ENCODE data around the gene MRPS18B. TPM values are rescaled to one million over a fixed set of nuclear protein-coding genes. Genes with fewer than 3 reads are reported as not detected.

Gene MRPS18B
- total RNA-seq, 1 experiment from 2014 or later = 119 TPM

DNA sequence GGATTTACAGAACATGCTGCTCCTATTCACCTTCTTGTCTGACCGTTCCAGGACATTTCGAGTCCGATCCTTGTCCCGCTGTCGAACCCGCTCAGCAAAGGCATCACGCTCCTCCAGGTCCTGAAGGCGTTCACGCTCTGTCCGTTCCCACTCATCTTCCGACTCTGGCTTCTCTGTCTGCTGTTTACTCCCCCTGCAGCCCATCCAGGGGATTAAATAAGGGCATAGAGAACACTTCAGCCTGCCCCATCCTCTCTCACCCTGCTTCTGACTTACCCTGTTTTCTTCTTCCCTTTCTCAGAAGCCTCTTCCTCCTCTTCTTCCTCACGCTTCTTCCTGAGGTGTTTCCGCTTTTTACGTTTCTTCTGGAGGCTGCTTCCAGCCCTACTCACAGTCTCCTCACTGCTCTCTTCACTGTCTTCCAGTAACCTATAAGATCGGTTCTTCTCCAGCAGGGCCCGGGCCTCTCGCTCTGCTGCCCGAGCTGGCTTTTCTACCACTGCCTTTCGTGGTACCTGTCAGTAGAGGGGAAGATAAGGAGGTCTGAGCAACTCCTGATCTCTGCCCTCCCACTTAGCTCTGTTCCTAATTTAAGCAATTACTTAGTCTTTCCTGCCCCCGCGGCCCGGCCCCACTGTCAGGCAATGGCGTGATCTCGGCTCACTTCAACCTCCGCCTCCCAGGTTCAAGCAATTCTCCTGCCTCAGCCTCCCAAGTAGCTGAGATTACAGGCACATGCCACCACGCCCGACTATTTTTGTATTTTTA lies 53.3 kb downstream of the MRPS18B start:
- no peak overlapping the region for H3K27ac ChIP-seq (ENCODE audit: low read length)

DNA sequence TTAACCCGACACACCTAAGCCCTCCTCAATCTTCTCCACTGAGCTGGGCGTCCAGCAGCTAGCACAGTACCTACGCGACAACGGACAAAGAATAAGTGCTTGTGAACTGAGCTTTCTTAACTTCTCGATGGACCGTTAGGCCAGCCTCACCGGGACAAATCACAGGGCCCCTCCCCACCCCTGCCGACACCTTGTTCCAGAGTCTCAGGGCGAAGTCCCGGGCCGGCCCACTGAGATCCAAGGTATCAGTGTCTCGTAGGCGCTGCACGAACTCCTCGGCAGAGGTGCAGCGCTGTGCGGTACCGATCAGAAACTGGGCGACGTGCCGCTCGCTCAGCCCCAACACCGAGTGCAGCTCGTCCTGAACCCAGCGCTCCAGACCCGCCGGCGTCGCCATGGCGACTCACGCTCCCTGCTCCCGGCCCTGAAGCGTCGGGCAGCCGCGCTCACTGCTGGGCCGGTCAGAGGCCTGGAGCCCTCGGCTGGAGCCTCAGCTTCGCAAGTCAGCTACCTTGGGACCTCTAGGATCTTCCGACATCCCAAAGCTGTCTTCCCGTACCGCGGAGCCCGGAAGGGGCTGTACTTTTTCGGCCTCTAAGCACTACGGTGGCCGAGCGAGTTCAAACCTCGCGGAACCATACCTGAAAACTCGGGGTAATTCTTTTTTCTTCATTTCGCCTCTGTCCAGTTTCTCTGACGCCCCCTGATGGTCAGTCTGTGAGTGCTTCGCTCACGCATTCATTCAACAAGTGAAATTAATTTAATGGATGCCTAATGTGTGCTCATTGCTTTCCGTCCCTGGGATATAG lies 55.0 kb downstream of the MRPS18B start, which contains the start of gene DHX16:
TSS of gene DHX16 (minus strand) at position 562 of the 809 bp plus-strand sequence. CDS start at position 397, 165 bp downstream.
- H3K9me3 ChIP-seq (ENCODE audit: low read length) = no peaks in the 10 kb centered on the region
- H3K27ac ChIP-seq (ENCODE audit: low read length) = peak within 1 kb of the TSS; percentile 24
- peaks cover 24% of the 10 kb centered on the region for H3K79me2 ChIP-seq (ENCODE audit: low read length)
- H3K4me1 ChIP-seq (ENCODE audit: low read length) = peaks cover 16% of the 10 kb centered on the region
- peaks cover 5% of the 10 kb centered on the region; the same call in 1 of the 2 replicates for H4K20me1 ChIP-seq (ENCODE audit: insufficient read depth, low read depth, low read length)
- peak within 1 kb of the TSS; percentile 99 for H3K4me3 ChIP-seq (ENCODE audit: low read length)
- peak within 1 kb of the TSS; percentile 81 for H3K4me2 ChIP-seq (ENCODE audit: low read depth, low read length, poor library complexity, severe bottlenecking)
- H3K9ac ChIP-seq (ENCODE audit: low read length) = peak within 1 kb of the TSS; percentile 94
- peak within 1 kb of the TSS; percentile 77 for H2AFZ ChIP-seq (ENCODE audit: low read length)
- H3K9me2 ChIP-seq (replicated peaks; ENCODE audit: insufficient read depth, low read length) = no peaks in the 10 kb centered on the region
- H3K27me3 ChIP-seq (ENCODE audit: low read length) = no peaks in the 10 kb centered on the region
- H3K36me3 ChIP-seq (ENCODE audit: insufficient read depth, low read length) = peaks cover 17% of the 10 kb centered on the region
- peak; percentile 98 for DNase-seq

More for the DNA sequence above, 53.3 kb downstream of the MRPS18B start:
- H3K9me2 ChIP-seq (replicated peaks; ENCODE audit: insufficient read depth, low read length) = no peaks in the 10 kb centered on the region
- no peaks in the 10 kb centered on the region for H3K27me3 ChIP-seq (ENCODE audit: low read length)
- H4K20me1 ChIP-seq (ENCODE audit: insufficient read depth, low read depth, low read length) = peaks cover 5% of the 10 kb centered on the region; the same call in 1 of the 2 replicates
- DNase-seq = no peak
- H3K79me2 ChIP-seq (ENCODE audit: low read length) = peaks cover 24% of the 10 kb centered on the region
- H3K4me1 ChIP-seq (ENCODE audit: low read length) = peaks cover 16% of the 10 kb centered on the region
- 0 out of 2 replicates have a peak overlapping the region, but pooled peaks have one; percentile 94 for H3K9ac ChIP-seq (ENCODE audit: low read length)
- no peaks in the 10 kb centered on the region for H3K9me3 ChIP-seq (ENCODE audit: low read length)
- H3K4me3 ChIP-seq (ENCODE audit: low read length) = no peak overlapping the region
- no peak overlapping the region for H2AFZ ChIP-seq (ENCODE audit: low read length)
- peaks cover 7% of the 10 kb centered on the region; the same call in 1 of the 2 replicates for H3K36me3 ChIP-seq (ENCODE audit: insufficient read depth, low read length)
- peak overlapping the region; percentile 81 for H3K4me2 ChIP-seq (ENCODE audit: low read depth, low read length, poor library complexity, severe bottlenecking)

Small RNAs within 50 kb of the gene (small RNA-seq; reads per million reads assigned to genes)
- 0.67 reads per million, percentile 18 among the genes with 10 or more reads in this experiment for gene MIR877

Other genes starting within 250 kb of the MRPS18B start
- gene HLA-E, start 128.3 kb upstream of the MRPS18B start, total RNA-seq (2014; rRNA removed; shearing (Covaris generic); ENCODE audit: low replicate concordance) = 306 and 677 TPM in 2 replicates
- gene GNL1, start 61.4 kb upstream of the MRPS18B start, total RNA-seq (2014; rRNA removed; shearing (Covaris generic); ENCODE audit: low replicate concordance) = 48.6 and 53.9 TPM in 2 replicates
- 14.6 and 30.6 TPM in 2 replicates for gene PRR3, start 60.5 kb upstream of the MRPS18B start, total RNA-seq (2014; rRNA removed; shearing (Covaris generic); ENCODE audit: low replicate concordance)
- gene ABCF1, start 46.4 kb upstream of the MRPS18B start, total RNA-seq (2014; rRNA removed; shearing (Covaris generic); ENCODE audit: low replicate concordance) = 14.4 and 26.0 TPM in 2 replicates
- 64.3 and 170 TPM in 2 replicates for gene PPP1R10, start 597 bp upstream of the MRPS18B start, total RNA-seq (2014; rRNA removed; shearing (Covaris generic); ENCODE audit: low replicate concordance)
- 9.6 and 10.3 TPM in 2 replicates for gene ATAT1, start 9.0 kb downstream of the MRPS18B start, total RNA-seq (2014; rRNA removed; shearing (Covaris generic); ENCODE audit: low replicate concordance)
- gene C6orf136, start 29.3 kb downstream of the MRPS18B start, total RNA-seq (2014; rRNA removed; shearing (Covaris generic); ENCODE audit: low replicate concordance) = 5.6 and 10.0 TPM in 2 replicates
- gene DHX16, start 55.2 kb downstream of the MRPS18B start, total RNA-seq (2014; rRNA removed; shearing (Covaris generic); ENCODE audit: low replicate concordance) = 26.5 and 36.1 TPM in 2 replicates
- 69.8 and 75.3 TPM in 2 replicates for gene PPP1R18, start 68.8 kb downstream of the MRPS18B start, total RNA-seq (2014; rRNA removed; shearing (Covaris generic); ENCODE audit: low replicate concordance)
- 16.9 and 38.1 TPM in 2 replicates for gene NRM, start 73.1 kb downstream of the MRPS18B start, total RNA-seq (2014; rRNA removed; shearing (Covaris generic); ENCODE audit: low replicate concordance)
- 9.4 and 11.0 TPM in 2 replicates for gene MDC1, start 99.4 kb downstream of the MRPS18B start, total RNA-seq (2014; rRNA removed; shearing (Covaris generic); ENCODE audit: low replicate concordance)
- 403 and 427 TPM in 2 replicates for gene TUBB, start 102.5 kb downstream of the MRPS18B start, total RNA-seq (2014; rRNA removed; shearing (Covaris generic); ENCODE audit: low replicate concordance)
- gene FLOT1, start 124.8 kb downstream of the MRPS18B start, total RNA-seq (2014; rRNA removed; shearing (Covaris generic); ENCODE audit: low replicate concordance) = 58.2 and 103 TPM in 2 replicates
- 0.19 and 0.54 TPM in 2 replicates for gene IER3, start 126.7 kb downstream of the MRPS18B start, total RNA-seq (2014; rRNA removed; shearing (Covaris generic); ENCODE audit: low replicate concordance)

Data from Karpas-422 (cell line).